HG02798 (cell line): ENCODE data around the gene MTUS2.
A peak's percentile ranks its signal among the peaks of the same experiment; 100 is the strongest.
"Not testable (repeated sequence)": the region's sequence is repeated elsewhere in the genome, so short reads cannot be mapped to it uniquely, and the experiment has no call there.

Experiments used
- ATAC-seq: cut with Tn5 transposase; IDR thresholded peaks from one replicate; pipeline ENCODE4 v1.9.1; 2021; ENCODE audit warnings: mild to moderate bottlenecking; ENCODE audit not compliant: unreplicated experiment, poor library complexity

MTUS2 gene

DNA sequence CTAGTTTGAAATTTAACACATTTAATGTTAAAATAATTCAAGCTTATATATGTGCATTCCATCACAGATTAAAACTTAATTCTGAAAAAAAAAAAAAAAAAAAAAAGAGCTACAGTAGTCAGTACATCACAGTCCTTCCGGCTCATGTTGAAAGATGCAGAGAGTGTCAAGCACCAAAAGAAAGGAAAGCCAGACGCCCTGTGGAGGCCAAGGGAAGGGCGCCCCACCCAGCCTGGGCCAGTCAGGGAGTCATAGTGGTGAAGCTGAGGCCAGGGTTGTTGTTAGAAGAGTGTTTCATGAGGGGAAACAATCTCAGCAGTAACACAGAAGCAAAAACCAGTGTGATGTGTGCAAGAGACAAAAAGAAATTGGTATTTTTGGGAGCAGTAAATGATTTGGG is 375.3 kb downstream of the MTUS2 start:
- ATAC-seq, result no peak

DNA sequence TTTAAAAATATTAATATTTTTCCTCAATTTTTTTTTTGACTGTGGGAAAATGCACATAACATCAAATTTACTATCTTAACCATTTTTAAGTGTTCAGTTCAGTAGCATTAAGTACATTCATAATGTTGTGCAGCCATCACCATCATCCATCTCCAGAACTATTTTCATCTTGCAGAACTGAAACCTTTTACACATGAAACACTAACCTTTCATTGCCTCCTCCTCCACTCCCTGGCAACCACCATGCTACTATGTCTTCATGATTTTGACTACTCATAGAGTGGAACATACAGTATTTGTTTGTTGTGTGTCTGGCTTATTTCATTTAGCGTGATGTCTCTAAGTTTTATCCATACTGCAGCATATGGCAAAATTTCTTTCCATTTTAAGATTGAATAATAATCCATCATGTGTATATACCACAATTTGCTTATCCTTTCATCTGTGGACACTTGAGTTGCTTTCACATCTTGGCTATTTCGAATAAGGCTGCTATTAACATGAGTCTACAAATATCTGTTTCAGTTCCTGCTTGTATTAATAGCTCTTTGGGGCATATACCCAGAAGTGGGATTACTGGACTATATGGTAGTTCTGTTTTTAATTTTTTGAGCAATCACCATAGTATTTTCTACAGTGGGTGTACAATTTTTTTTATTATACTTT is 376.4 kb downstream of the MTUS2 start:
- ATAC-seq, result peak; percentile 90

DNA sequence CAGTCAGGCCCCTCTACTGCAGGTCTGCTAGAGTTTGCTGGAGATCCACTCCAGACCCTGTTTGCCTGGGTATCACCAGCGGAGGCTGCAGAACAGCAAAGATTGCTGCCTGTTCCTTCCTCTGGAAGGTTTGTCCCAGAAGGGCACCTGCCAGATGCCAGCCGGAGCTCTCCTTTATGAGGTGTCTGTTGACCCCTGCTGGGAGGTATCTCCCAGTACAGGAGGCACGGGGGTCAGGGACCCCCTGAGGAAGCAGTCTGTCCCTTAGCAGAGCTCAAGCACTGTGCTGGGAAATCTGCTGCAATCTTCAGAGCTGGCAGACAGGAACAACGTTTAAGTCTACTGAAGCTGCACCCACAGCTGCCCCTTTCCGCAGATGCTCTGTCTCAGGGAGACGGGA is 382.6 kb downstream of the MTUS2 start:
- ATAC-seq, result not testable (repeated sequence)

DNA sequence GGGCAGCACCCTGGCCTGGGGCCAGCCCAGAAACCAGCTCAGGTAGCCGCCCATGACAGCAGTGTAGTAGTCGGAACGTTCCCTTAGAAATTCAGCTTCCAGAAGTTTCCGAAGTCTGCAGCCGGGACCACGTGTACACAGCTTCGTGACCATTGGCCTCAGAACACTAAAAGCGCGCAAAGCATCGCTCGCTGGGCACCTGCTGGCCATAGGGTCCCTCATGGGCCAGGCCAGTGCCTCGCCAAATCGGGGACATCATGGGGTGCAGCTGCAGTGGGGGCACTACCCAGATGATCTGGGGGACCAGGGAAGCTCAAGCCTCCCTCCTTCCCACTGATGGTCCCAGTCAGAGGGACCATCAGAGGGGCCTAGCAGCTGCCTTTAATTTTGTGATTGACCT is 384.5 kb downstream of the MTUS2 start:
- ATAC-seq, result no peak

DNA sequence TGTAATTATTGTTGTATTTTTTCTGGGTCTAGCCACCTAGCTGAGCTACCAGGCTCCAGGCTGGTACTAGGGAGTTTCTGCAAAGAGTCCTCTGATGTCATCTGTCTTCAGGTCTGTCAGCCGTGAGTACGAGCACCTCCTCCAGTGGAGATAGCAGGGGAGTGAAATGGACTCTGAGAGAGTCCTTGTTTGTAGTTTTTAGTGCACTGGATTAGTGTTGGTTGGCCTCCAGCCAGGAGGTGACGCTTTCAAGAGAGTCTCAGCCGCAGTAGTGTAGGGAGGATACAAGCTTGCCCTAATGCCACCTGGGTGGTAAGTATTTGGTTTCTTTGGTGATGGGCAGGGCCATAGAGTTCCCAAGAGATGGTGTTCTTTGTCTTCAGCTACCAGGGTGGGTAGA is 390.5 kb downstream of the MTUS2 start:
- no peak for ATAC-seq

DNA sequence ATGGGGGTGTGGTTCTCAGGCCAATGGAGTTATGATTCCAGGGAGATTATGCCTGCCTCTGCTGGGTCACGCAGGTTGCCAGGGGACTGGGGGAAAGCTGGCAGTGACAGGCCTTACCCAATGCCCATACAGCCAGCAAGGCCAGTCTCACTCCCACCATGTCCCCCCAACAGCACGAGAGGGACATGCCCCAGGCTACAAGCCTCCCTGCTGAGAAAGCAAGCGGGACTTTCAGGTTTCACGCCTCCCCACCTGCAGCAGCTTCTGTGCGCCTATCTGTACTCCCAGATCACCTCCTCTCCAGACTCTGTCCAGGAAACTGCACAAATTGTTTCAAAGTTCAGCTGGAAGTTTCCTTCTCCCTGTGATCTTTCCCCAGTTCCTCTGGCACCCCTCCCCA is 391.0 kb downstream of the MTUS2 start:
- ATAC-seq, result not testable (repeated sequence)

DNA sequence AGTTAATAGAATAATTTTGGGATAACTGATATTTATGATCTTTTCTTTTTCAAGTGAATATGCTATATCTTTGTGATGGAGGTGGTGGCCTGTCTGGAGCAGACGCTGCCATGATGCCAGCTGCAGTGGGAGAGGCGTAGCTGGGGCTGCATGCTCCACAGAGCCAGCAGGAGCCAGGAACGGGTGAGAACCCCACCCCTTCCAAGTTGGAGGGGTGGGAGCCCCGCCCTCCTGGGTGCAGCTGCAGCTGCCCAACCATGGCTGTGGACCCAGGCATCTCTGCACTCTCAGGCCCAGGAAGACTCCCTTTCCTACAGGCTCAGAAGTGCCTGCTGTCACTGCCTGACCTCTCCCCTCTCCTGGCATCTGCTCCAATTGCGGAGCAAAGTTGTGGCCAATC is 402.3 kb downstream of the MTUS2 start:
- no peak for ATAC-seq

DNA sequence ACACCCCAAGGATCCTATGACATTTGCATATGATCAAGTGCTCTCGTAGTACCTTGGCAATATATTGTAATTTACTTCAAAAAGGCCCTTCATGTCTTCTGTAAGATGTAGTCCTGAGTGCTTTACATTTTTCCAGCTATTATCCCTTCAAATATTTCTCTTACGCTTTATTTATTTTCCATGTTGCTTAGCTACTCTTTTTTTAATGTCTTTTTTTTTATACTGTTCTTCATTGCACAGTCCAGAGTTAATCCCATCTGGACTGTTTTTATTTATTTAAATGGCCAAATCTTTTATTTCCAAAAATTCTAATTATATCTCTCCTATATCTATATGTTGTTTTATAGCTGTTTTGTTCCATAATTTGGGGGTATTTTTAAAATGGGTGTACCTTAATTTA is 404.1 kb downstream of the MTUS2 start:
- no peak for ATAC-seq

DNA sequence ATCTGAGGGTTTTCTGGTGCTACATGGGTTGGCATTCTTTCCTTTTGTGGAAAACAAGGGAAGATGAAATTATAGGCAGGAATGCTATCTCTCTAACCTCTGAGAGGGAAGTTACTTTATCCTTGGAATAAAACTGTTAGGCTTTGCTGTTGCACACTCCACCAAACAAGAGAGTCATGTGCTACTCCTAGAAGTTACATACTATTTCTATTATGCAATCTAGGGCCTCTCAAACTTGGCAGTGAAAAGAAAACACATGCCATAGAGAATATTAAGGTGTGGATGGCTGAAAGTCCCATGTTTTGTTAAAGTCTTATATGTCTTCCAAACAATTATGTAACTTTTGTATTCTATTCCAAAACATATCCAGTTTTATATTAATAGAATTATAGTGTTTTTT is 407.4 kb downstream of the MTUS2 start:
- ATAC-seq, result no peak

DNA sequence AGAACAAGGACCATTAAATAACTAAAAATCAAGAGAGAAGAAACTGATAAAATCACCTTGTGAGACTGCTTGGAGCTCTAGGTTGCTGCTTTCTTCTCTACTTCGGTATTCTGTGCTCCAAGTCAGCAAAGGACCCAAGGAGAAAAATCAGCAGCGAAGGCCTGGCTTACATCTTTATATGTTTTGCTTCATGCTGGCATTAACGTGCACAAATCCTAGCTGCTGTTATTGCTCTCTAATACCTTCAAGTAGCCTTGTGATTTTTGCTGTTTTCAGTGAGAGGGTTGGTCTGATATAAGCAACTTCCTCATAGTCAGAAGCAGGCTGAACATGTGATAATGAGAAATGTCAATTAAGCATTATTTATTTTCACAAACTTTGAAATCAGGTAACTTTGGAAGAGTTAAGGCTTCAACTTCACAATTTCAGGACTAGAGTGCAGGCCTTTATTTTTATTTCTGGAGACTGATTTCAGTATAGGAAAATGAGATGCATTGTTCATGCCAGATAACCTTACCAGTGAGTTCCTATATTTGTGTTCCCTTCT is 410.2 kb downstream of the MTUS2 start:
- ATAC-seq, result no peak

DNA sequence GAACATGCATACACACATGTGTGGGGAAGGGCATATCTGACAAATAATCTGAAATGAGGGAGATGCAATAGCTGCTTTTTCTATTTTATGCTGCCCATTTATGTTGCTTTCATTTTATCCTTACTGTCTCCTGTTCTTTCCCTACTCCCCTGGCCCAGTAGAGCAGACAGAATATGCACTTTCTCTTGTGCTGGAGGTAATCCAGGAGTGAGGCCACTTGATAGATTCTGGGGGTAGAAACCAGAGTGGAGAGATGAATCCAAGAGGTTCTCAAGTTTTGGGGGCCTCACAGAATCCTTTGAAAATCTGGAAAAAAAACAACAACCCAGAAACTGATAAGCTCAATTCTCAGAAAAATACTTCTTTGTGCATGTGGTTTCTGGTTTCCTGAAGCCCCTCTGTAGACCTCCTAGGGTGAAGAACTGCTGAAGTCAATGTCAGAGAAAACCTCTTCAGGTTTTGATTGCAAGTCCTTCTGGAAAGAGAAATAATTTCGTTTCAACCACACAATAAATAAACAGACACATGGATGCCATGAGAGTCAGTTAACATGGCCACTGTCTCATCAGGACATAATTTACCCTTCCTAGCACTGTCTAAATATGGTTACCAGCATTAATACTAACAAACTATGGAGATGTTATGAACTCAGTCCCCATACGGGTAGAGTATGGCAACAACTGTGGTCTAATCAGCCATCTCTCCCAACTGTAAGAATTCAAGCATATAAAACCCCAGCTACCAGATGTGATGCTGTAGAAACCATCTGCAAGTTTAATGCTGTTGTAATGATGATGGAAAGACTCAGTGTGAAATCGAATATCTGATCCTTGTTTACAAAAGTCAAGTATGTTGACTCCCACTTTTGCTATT is 419.8 kb downstream of the MTUS2 start:
- ATAC-seq, result no peak

DNA sequence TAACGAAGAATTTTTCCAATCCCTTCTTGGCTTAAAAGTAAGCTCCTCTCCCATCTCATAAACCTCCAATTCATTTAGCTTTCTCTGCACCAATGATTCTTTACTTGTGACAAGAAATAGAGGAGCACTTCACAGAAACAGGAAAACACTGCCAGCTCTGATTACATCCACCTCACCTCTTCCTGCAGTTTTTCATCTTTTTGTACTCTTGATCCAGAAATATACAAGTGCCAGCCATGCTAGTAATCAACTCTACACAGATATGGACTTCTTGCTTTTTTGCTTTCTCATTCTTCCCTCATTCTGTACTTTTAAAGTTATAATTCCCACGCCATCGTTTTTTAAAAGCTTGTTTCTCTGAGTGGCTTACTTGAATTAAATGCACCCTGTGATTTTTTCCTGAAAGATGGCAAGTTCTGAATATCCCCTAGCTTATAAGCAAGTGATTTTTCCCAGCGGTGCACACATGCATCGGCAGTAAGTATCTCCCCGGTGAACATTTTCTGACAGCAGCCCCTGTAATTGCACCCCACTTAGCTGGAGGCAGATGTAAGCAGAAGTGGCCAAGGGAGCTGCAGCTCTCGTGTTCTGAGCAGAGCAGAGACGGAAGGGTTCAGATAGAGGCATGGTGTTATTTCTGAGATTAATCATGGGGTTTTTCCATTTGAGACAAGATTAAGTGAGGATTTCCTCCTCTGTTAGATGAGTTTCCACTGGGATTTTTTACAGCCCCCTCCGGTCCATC is 434.7 kb downstream of the MTUS2 start:
- no peak for ATAC-seq

DNA sequence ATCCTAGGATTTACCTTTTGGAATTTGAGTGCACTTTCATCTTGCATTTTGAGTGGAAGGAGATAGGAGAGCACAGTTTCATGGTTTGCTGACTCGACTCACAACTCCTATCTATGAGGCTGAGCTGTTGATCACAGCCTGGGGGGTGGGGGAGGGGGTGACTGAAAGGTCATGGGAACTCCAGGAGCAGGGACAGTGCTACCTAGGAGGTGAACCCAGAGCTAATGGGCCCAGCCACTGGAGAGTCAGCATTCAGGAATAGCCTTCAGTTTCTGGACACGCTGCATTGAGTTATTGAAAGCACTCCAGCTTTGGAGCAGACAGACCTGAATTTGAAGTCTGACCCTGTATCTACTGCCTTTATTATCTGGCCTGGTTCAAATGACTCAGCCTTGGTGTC is 435.4 kb downstream of the MTUS2 start:
- no peak for ATAC-seq

DNA sequence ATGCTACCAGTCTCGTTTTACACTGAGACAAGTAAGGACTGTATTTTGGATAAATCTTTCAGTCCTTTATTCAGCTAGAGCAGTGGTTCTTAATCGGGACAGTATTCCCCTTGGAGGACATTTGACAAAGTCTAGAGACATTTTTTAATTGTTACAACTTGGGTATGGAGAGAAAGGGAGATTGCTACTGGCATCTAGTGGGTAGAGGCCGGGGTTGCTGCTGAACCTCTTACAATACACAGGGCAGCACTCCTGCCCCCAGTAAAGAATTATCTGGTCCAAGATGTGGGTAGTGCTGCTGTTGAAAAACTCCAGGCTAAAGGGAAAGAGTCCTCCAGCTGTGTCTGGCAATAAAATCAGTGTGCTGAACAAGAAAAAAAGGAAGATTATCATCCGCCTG is 440.5 kb downstream of the MTUS2 start:
- ATAC-seq, result no peak

DNA sequence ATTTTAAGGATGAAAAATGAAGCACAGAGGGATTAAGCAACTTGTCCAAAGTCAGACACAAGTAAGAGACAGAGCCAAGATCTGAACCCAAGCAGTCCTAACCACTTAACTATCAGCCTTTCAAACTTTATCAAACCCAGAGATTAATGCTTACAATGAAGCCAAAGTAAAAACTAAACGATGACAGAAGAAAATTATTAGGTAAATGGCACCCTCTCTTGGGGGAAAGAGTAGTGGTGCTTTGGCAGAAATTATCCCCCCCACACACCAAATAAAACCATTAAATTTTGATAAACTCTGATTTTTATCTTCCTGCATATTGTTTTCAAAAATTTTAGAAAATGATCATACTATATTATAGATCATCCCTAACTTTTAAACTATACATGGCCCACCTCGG is 446.1 kb downstream of the MTUS2 start:
- no peak for ATAC-seq

DNA sequence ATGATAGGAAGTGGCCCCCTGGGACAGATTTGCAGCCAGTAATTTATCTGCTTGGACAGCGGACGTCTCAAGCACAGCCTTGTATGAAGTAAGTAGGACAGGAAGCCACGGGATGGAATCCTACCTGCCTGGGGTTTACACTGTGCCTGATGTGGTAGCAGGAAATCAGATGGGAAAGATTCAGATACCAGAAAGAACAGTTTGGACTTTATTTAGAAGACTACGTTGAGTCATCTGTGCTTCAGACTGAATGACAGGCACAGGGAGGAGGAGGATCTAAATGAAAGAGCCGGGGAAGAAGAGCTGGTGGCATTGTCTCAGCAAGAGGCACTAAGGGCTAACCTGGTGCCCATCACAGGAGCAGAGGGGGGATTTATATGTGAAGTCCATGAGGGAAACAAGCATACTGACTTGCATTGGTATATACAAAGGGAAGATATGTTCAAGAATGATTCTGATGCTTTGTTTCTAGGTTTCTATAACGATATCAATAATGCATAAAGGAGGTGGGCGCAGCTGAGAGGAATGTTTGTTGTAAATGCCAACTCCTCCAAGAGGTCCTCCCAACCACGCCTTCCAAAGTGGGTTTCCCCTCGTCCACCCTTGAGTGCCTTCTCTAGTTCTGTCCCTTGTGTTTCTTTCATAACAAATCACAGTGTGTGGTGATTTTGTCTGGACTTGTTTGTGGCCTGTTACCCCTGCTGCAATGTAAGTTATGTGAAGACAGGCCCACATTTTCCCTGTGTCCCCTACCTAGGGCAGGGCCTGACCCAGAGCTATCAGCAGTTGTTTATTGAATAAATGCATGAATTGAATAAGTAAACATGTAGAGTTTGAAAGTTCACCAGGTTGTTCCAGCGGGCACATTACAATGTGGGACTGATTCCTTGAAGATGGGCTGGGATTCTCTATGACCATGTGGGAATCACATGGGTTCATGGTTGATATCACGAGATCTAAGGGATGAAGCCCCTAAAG is 446.9 kb downstream of the MTUS2 start:
- ATAC-seq, result no peak

DNA sequence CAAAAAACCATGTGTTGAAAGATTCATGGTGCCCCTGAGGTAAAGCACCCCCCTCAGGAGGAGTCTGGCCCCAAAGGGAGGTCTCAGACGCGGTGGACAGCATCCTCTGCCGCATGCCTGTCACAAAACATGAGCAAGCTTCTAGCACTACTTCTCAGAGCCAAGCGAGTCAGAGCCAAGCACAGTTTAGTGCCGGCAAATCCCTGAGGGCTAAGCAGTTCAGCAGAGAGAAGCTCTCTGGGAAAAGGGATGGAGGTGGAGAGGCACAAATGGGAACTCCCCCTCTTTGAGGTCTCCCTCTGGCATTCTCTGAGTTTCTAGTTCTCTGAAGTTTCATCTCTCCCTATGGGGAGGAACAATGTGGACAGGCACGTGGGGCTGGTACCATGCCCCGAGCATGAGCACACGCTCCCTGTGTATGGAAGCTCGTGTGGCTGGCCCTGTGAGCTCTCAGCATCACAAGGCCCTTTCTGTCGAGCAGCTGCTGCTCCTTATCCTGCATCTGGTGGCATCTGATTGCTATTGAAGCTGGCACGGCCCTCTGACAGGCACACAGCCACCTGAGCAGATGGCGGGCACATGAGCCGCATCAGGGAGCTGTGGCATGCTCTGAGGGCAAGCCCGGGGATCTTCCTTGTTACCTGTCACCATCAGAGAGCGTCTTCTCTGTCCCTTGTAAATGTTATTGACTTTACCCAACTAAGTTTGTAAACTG is 450.3 kb downstream of the MTUS2 start:
- ATAC-seq, result no peak

DNA sequence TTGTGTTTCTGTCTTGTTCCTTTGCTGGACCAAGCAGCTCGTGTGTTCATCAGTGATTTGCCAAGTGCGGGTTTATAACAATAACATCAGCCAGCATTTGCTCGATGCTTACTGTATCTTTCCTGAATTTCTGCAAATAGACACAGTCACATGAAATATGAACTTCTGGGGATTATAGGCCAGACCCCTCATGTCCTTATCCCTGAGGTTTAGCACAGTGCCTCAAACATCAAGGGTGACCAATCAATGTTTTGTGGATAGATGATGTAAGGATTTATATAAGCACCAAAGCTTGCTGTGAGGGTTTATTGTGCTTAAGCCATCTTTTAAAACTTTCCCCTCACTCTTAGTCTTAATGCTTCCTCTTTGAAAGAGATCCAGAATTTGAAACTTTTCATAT is 451.5 kb downstream of the MTUS2 start:
- ATAC-seq, result no peak
